Osteocyte (in vitro differentiated cells): ENCODE results near the gene GPC6. TPM values are rescaled to one million over a fixed set of nuclear protein-coding genes. Genes with fewer than 3 reads are reported as not detected.

Source experiments
- DNase-seq: peaks from one replicate; pipeline ENCODE4 v3.0.0; 2021; ENCODE audit warnings: mixed read lengths; ENCODE audit not compliant: unreplicated experiment; ENCODE audit errors: extremely low spot score
- H3K27ac Mint-ChIP-seq: one replicate; pipeline ENCODE4 v1.8.0; 2021; ENCODE audit warnings: mild to moderate bottlenecking, mixed read lengths; ENCODE audit not compliant: unreplicated experiment
- H3K27me3 Mint-ChIP-seq: one replicate; pipeline ENCODE4 v1.8.0; 2021; ENCODE audit warnings: mixed read lengths; ENCODE audit not compliant: unreplicated experiment
- H3K36me3 Mint-ChIP-seq: one replicate; pipeline ENCODE4 v1.8.0; 2021; ENCODE audit warnings: mixed read lengths; ENCODE audit not compliant: unreplicated experiment
- H3K4me1 Mint-ChIP-seq: one replicate; pipeline ENCODE4 v1.8.0; 2021; ENCODE audit warnings: mixed read lengths; ENCODE audit not compliant: unreplicated experiment
- H3K4me3 Mint-ChIP-seq: one replicate; pipeline ENCODE4 v1.8.0; 2021; ENCODE audit warnings: mild to moderate bottlenecking, moderate library complexity, mixed read lengths; ENCODE audit not compliant: unreplicated experiment
- H3K9me3 Mint-ChIP-seq: one replicate; pipeline ENCODE4 v1.8.0; 2021; ENCODE audit warnings: mixed read lengths; ENCODE audit not compliant: unreplicated experiment
- CTCF ChIP-seq: fragments of 200-600 bp; sonication (generic); IDR thresholded peaks from 2 replicates; pipeline ENCODE4 v1.5.0; 2021; ENCODE audit warnings: antibody characterized with exemption, mild to moderate bottlenecking, moderate library complexity
- total RNA-seq: library from RNA; stranded (reverse); gene quantifications from 2 replicates; pipeline ENCODE4 v1.2.1, GENCODE V29; 2021

Gene GPC6
- total RNA-seq, 1 donor from 2014 or later, result 125 TPM

GRCh38 chr13:93554514-93554913 lies 327.9 kb downstream of the GPC6 start:
- DNase-seq, result no peak
- H3K4me3 Mint-ChIP-seq, result no peak overlapping the region
- no peaks in the 10 kb centered on the region for H3K27me3 Mint-ChIP-seq
- no peaks in the 10 kb centered on the region for H3K9me3 Mint-ChIP-seq
- H3K36me3 Mint-ChIP-seq, result peaks cover 4% of the 10 kb centered on the region
- no peak overlapping the region for H3K27ac Mint-ChIP-seq
- TF ChIP-seq CTCF, result no peak
- peaks cover 20% of the 10 kb centered on the region for H3K4me1 Mint-ChIP-seq

- Mint-ChIP-seq H3K36me3 (peaks cover 4% of the 10 kb centered on the region), H3K27me3 (no peaks in the 10 kb centered on the region), H3K9me3 (no peaks in the 10 kb centered on the region), H3K27ac (no peak overlapping the region), H3K4me1 (peaks cover 30% of the 10 kb centered on the region), H3K4me3 (no peak overlapping the region)
- no peak for TF ChIP-seq CTCF
- DNase-seq, result no peak
These were observed 332.0 kb downstream of the GPC6 start for GRCh38 chr13:93558637-93559036.

GRCh38 chr13:93559718-93560117 lies 333.1 kb downstream of the GPC6 start:
- no peaks in the 10 kb centered on the region for H3K27me3 Mint-ChIP-seq
- no peak for TF ChIP-seq CTCF
- peaks cover 2% of the 10 kb centered on the region for H3K36me3 Mint-ChIP-seq
- H3K9me3 Mint-ChIP-seq, result no peaks in the 10 kb centered on the region
- peaks cover 28% of the 10 kb centered on the region for H3K4me1 Mint-ChIP-seq
- H3K27ac Mint-ChIP-seq, result no peak overlapping the region
- DNase-seq, result no peak
- no peak overlapping the region for H3K4me3 Mint-ChIP-seq

- H3K4me1 Mint-ChIP-seq, result peaks cover 25% of the 10 kb centered on the region
- no peak for DNase-seq
- no peak for TF ChIP-seq CTCF
- no peak overlapping the region for H3K27ac Mint-ChIP-seq
- H3K4me3 Mint-ChIP-seq, result no peak overlapping the region
- no peaks in the 10 kb centered on the region for H3K9me3 Mint-ChIP-seq
- no peaks in the 10 kb centered on the region for H3K27me3 Mint-ChIP-seq
- H3K36me3 Mint-ChIP-seq, result peaks cover 7% of the 10 kb centered on the region
These were observed 335.1 kb downstream of the GPC6 start for GRCh38 chr13:93561576-93562225.

- Mint-ChIP-seq H3K27me3 (no peaks in the 10 kb centered on the region), H3K4me1 (peaks cover 25% of the 10 kb centered on the region), H3K36me3 (peaks cover 7% of the 10 kb centered on the region), H3K27ac (no peak overlapping the region), H3K9me3 (no peaks in the 10 kb centered on the region), H3K4me3 (no peak overlapping the region)
- no peak for TF ChIP-seq CTCF
- no peak for DNase-seq
These were observed 336.1 kb downstream of the GPC6 start for GRCh38 chr13:93562676-93563075.
